Adipose tissue (tissue), 3 donors: ENCODE results near the gene NBR1. TPM values are rescaled to one million over a fixed set of nuclear protein-coding genes. Genes with fewer than 3 reads are reported as not detected.
"Not testable (repeated sequence)": the region's sequence is repeated elsewhere in the genome, so short reads cannot be mapped to it uniquely, and the experiment has no call there.

Experiments
- H3K27ac ChIP-seq: one replicate; pipeline ENCODE4 v1.5.1; 2013; ENCODE audit warnings: low read depth, low read length
- WGBS, 3 donors: extraction: QIAGEN DNeasy Blood & Tissue Kit; methylation state at CpG; one replicate each; pipeline ENCODE4 v1.1.7; 2013; 5-methylcytosine and 5-hydroxymethylcytosine counted together
- polyA plus RNA-seq, 3 donors: library from polyadenylated mRNA; stranded (reverse); fragments of 200-250 nt; gene quantifications; one replicate each; pipeline ENCODE4 v1.2.3, GENCODE V29; 2013
- donor health status: healthy with polysubstance abuse.
- donor health status: Bipolar disorder and iron deficiency.
- donor health status: healthy.

NBR1 gene
- polyA plus RNA-seq, 3 donors, result 20.9 to 48.0 (median 30.2) TPM

GRCh38 chr17:43231205-43232020, 60.4 kb downstream of the NBR1 start:
- 41 to 85% (median 65%) methylated on average over 14 to 18 of the region's 40 CpGs for WGBS, 3 donors
- not testable (repeated sequence) for H3K27ac ChIP-seq

GRCh38 chr17:43232021-43232699, 61.1 kb downstream of the NBR1 start:
- WGBS, 3 donors, result 71 to 84% (median 75%) methylated on average over 4 to 16 of the region's 24 CpGs
- not testable (repeated sequence) for H3K27ac ChIP-seq

DNA sequence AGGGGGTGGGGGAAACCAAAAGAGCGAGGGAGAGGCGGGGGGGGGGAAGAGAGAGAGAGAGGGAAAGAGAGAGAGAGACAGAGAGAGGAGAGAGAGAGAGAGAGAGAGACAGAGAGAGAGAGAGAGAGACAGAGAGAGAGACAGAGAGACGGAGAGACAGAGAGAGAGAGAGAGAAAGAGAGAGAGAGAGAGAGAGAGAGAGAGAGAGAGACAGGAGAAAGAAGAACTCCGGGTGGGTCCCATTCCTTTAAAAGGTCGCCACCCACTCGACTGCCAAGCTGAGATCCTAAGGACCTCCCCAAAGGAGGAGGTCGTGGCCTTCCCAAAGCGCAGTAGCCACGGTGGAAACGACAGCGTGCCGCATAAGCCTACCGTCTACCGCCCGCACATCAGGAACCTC, 62.2 kb downstream of the NBR1 start:
- H3K27ac ChIP-seq, result not testable (repeated sequence)
- WGBS, 3 donors, result 0% methylated on average over 2 of the region's 15 CpGs; no CpG with 5 or more reads in 2 of the 3 donors

- not testable (repeated sequence) for H3K27ac ChIP-seq
- WGBS, 3 donors, result no CpG with 5 or more reads among the region's 31 CpGs
Observed at GRCh38 chr17:43233877-43234276, 62.9 kb downstream of the NBR1 start, which contains the start of gene RNU2-1. TSS of gene RNU2-1 (minus strand) at chr17:43233977.

GRCh38 chr17:43239597-43239996, 68.6 kb downstream of the NBR1 start:
- 0% methylated on average over 1 of the region's 26 CpGs; no CpG with 5 or more reads in 2 of the 3 donors for WGBS, 3 donors
- H3K27ac ChIP-seq, result not testable (repeated sequence)

GRCh38 chr17:43240596-43241352, 69.8 kb downstream of the NBR1 start:
- WGBS, 3 donors, result 10% methylated on average over 3 of the region's 34 CpGs; no CpG with 5 or more reads in 2 of the 3 donors
- H3K27ac ChIP-seq, result not testable (repeated sequence)

GRCh38 chr17:43246456-43246855, 75.4 kb downstream of the NBR1 start:
- WGBS, 3 donors, result 10 to 26% (median 11%) methylated on average over 10 to 11 of the region's 23 CpGs
- H3K27ac ChIP-seq, result not testable (repeated sequence)

Other genes with a start within 250 kb of the NBR1 start
- gene AARSD1, start 206.8 kb upstream of the NBR1 start, polyA plus RNA-seq, result 10 to 100 TPM; 32.9 to 39.9 (median 37.6) TPM
- gene PTGES3L, start 191.1 kb upstream of the NBR1 start, polyA plus RNA-seq, result 1 to 10 TPM in 1 of 3 donors, under 1 TPM in 2; 0.19 to 3.9 (median 0.40) TPM
- gene RUNDC1, start 190.6 kb upstream of the NBR1 start, polyA plus RNA-seq, result 1 to 10 TPM; 4.3 to 5.6 (median 4.6) TPM
- 1,000 to 10,000 TPM; 1,783 to 4,377 (median 3,127) TPM for gene RPL27, start 172.8 kb upstream of the NBR1 start, polyA plus RNA-seq
- gene IFI35, start 164.4 kb upstream of the NBR1 start, polyA plus RNA-seq, result 10 to 100 TPM; 11.4 to 56.8 (median 34.1) TPM
- gene VAT1, start 148.8 kb upstream of the NBR1 start, polyA plus RNA-seq, result 100 to 1,000 TPM in 2 of 3 donors, 10 to 100 TPM in 1; 50.8 to 200 (median 118) TPM
- 1 to 10 TPM in 1 of 3 donors, under 1 TPM in 2; 0.22 to 1.8 (median 0.28) TPM for gene RND2, start 146.0 kb upstream of the NBR1 start, polyA plus RNA-seq
- gene BRCA1, start 45.9 kb upstream of the NBR1 start, polyA plus RNA-seq, result 1 to 10 TPM; 1.0 to 3.6 (median 1.2) TPM
- 1 to 10 TPM; 1.4 to 4.5 (median 3.6) TPM for gene TMEM106A, start 40.7 kb downstream of the NBR1 start, polyA plus RNA-seq
- 1 to 10 TPM in 1 of 3 donors, under 1 TPM in 1, not detected in 1; 0.10 to 2.5 TPM for gene CCDC200, start 57.4 kb downstream of the NBR1 start, polyA plus RNA-seq
- gene RNU2-1, start 62.8 kb downstream of the NBR1 start, polyA plus RNA-seq, result not detected
- 10 to 100 TPM in 2 of 3 donors, 1 to 10 TPM in 1; 7.2 to 58.1 (median 15.1) TPM for gene ARL4D, start 227.8 kb downstream of the NBR1 start, polyA plus RNA-seq